Embryonic facial prominence (tissue), 1 donor: ENCODE measurements around the gene DISC1.
A peak's percentile ranks its signal among the peaks of the same experiment; 100 is the strongest.

Experiments
- DNase-seq: peaks from one replicate; pipeline ENCODE4 v3.0.0-alpha.2; 2016; ENCODE audit errors: extremely low spot score

DISC1 gene

DNA sequence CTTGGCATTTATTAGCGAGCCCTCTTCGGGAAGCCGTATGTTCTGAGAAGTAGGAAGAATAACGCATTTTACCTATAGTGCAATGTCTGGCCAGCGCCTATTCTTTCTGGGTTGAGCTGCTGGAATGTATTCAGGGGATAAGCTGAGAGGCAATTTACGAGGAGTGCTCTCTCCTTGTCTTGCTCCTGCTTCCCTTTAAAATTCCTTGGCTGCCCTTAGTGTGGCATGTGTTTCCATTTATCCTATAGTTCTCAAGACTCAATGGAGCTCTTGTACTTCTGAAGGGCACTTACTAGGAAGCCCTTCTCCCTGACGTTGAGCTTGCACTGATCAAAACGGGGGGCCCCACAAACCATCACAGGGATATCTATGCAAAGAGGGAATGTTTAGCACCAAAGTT is 364.6 kb downstream of the DISC1 start:
- DNase-seq = peak; percentile 52

- DNase-seq = no peak
These were observed 367.4 kb downstream of the DISC1 start for GRCh38 chr1:231993968-231994455.

DNA sequence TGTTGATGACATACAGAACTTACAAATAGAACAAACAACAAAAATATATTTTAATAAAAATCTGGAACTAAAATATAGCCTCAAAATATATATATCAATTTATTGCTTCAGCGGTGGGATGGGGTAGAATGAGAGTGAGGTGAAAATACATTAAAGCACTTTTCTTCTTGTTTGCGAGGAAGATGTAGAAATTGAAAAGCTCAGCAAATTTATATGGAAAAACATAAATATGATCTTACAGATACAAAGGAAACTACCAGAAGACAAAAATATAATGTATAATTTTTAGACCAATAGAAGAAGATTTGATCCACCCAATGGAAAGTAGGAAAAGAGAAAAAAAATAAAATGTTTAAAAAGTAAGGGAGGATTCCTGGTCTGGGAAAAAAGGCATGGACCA is 372.2 kb downstream of the DISC1 start:
- DNase-seq = no peak

DNA sequence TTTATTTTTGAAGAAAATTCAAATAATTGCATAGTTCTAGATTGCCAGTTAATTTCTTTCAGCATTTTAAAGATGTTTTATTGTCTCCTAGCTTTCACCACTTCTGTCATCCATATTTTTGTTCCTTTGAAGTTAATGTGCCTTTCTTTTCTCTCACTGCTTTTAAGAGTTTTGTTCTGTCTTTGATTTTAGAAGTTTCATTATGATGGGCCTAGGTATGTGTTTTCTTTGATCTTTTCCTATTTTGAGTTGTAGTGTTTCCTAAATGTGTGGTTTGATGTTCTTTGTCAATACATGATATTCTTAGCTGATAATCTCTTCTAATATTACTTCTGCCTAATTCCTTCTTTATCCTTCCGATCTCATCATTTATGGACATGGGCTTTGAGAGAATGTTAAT is 378.7 kb downstream of the DISC1 start:
- no peak for DNase-seq

- DNase-seq = no peak
These were observed 383.2 kb downstream of the DISC1 start for GRCh38 chr1:232009741-232010140.

DNA sequence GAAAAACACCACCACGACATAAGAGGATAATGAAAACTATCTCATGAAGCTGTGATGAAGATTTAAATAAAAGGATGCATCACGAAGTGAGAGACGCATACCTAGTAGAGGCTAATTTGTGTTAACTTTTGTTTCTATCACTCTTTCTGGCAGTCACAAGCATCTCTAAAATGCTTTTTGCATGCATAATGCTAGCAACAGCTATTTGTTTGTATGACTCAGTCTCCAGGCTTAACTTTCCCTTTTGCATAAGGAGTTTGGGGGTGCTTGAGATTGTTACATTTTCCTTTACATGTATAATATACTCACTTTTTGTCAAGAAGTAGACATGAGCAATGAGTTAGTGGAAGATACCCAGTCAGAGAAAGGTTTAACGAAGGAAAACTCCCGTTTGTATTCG is 385.4 kb downstream of the DISC1 start:
- DNase-seq = no peak

DNA sequence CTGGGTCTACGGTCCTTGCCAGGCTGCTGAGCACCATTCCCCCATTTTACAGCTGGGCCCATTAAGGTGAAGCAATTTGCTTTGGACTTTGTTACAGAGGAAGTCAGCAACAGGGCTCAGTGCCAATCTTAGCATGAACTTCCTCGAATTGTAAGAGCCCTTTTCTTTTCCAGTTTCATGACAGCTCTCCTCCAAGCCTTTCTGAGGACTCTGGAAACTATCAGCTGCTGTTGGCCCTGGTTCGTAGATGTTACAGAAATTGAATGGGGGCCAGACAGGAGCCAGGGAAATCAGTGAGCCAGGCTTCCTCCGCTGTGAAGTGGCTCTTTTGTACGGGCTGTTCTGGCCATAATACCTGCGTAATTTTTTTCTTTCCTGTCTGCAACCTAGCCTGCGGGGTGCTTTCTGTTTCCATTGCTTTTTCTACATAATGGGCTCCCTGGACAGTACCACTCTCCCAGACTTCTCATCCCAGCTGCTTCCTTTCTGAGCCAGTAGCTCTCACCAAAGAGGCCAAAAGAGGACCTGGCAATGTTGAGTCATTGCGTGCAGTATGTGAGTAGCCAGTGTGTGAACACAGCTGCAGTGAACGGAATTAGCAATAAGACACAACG is 386.3 kb downstream of the DISC1 start:
- DNase-seq = no peak

DNA sequence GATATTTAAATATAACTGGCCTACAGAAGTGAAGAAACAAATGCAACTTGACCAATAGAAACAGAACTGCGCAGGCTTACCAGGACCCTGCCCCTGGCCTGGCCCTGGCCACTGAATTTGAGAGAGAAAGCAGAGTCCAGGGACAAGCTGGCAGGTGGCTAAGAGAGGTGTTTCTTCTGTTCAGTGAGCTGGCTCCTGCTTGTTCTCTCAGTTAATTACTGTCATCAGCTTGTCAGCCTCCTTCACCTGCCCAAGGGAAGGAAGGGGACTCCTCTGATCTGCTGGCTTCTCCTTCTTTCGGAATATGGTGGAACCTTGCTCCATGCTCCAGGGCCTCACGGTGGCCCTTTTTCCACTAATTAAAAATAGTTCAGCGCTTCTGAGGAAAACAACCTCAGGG is 388.4 kb downstream of the DISC1 start:
- DNase-seq = no peak

DNA sequence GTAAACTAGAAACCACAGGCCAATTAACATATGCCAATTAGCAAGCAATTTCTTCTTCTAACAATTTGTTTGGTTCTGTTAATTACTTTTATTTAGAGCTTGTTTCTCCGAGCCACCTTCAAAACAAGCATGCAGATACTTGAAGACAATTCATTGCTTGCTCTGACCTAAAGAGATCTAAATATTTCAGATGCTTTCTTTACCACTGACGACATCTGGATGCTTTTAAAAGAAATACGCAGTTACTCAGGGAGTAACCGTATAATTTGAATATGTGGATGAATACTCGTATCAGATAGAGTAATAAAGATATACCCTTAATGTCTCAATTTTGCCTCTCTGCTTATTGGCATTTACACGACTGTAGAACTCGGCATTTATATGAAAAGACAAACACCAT is 390.0 kb downstream of the DISC1 start:
- DNase-seq = no peak

GRCh38 chr1:232017057-232017456 is 390.5 kb downstream of the DISC1 start:
- DNase-seq = no peak

DNA sequence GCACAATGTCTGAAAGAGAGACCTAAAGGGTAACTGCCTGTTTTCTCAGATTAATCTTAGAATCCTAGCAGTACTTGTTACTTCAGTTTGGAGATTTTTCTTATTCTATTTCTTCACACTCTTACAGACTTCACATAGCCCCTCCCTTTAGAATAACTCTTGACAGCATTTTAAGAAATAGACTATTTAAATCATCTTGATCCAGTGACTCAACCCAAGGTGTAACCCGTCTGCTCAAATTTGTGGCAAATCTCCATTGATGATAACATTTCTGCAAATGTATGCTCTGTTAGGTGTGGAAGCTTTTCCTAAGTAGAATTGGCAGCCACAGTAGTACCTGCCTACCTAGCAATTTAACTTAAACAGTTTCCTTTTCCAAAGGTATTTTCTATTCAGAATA is 391.2 kb downstream of the DISC1 start:
- no peak for DNase-seq

DNA sequence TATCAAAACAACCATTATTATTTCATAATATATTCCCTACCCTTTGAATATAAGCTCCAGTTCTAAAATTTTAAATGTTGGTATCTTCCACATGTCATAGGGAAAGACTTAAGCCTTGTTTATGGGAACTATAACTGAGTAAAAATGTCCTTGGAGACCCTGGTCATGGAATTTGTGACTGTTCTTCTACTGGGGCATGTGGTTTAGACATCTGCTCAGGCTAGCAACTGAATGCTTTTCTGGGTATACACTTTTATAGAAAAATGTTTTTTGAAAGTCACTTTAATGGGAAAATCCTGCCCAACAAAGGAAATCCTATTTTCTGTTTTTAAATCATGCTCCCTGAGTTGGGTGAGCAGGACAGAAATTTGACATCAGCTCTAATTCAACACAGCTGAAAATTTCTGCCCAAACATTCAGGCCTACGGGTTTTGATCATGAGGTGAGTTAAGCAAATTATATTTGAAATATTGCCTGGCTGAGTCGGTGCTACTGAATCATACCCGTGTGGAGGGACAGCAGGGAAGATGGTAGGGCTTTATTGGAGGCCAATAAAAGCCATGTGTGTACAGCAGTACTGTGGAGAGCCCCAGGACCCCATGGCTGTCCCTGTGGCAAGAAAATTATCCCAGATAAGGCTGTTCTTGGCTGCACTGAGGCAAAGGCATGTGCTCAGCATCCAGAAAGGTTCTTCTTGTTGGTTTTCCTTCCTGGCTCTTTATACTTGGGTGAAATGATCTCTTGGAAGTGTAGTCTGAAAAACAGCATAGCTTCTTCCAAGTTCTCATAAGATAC is 391.8 kb downstream of the DISC1 start:
- no peak for DNase-seq

DNA sequence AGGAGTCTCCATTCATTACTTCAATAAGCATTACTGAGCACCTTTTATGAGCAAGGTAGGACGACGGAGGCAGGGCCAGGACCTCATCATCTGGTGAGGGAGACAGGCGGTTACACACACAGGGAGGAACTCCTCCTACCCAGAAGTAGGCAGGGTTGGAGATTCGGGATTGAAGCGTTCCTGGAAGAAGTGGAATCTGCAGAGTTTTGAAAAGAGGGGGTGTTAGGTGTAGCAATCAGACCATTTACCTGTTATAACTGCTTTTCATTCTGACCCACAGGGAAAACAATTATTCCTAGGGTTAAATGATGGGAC is 392.4 kb downstream of the DISC1 start:
- no peak for DNase-seq

GRCh38 chr1:232020352-232020751 is 393.8 kb downstream of the DISC1 start:
- DNase-seq = no peak

DNA sequence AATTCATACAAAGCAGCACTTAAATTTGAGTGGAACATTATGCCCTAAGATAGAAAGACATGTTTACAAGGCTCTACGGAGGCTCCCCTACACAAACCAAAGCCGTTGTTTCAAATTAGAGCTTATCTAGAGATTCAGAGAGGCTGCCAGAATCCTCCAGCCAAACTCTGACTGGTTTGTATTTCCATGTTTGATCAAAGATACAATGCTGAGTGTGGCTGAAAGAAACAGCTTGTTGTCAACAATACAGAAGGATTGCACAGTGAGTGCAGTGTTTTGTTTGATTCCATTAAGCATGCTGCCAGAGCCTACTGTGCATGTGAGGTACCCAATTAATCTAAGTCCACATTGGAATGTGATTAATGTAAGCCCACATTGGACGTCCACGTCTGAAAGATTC is 402.7 kb downstream of the DISC1 start:
- no peak for DNase-seq

DNA sequence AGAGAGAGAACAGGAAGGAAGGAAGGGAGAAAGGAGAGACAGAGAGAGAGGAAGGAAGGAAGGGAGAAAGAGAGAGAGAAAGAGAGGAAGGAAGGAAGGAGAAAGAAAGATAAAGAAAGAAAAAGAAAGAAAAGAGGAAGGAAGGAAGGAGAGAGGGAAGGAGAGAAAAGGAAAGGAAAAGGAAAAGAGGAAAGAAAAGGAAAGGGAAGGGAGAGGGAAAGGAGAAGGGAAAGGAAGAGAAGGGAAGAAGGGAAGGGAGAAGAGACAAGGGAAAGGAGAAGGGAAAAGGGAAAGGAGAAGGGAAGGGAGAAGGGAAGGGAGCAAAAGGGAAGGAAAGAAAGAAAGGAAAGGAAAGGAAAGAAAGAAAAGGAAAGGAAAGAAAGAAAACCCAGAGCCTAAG is 404.6 kb downstream of the DISC1 start:
- no peak for DNase-seq

- no peak for DNase-seq
These were observed 406.7 kb downstream of the DISC1 start for GRCh38 chr1:232033285-232033684.

- peak; percentile 41 for DNase-seq
These were observed 408.0 kb downstream of the DISC1 start for GRCh38 chr1:232034556-232034955.

DNA sequence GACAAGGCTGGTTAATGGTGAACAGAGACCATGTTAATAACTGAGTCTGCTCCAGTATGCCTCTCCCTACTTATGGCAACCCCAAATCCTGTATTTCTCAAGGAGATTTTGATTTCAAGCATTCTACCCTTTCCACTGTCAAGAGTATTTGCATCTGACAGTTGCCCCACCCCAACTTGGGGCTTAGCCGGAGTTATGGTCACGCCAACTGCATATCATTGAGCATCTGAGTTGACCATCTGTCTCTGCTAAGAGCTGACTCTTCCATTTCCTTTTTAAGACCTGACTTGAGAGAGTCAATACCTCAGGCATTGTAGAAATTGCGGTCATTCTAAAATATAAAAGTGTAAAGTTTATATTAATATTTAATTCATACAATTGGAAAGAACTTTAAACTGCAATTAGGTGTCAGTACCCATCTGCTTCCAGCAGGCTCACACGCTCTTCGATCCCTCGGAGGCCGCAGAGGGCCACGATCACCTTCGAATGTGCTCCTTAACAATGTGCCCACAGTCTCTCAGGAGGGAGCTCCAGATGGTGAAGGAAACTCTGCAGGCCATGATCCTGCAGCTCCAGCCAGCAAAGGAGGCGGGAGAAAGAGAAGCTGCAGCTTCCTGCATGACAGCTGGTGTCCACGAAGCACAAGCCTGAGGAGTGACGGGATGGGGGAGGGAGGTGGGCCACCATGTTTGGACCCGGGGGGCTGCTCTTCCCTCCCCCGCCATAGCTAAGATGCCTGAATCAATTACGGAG is 409.8 kb downstream of the DISC1 start:
- no peak for DNase-seq

DNA sequence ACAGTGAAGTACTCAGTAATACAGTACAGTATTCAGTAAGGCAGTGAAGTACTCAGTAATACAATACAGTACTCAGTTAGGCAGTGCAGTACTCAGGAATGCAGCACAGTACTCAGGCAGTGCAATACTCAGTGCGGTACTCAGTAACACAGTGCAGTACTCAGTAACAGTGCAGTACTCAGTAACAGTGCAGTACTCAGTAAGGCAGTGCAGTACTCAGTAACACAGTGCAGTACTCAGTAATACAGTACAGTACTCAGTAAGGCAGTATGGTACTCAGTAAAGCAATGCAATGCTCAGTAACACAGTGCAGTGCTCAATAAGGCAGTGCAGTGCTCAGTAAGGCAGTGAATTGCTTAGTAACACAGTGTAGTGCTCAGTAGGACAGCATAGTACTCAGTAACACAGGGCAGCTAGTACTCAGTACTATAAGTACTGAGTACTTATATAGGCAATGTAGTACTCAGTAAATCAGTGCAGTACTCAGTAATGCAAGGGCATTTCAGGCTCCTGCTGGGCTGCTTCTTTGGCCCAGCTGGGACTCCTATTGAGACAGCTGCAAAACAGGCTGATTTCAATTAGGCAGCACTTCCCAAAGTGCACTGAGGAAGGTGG is 411.3 kb downstream of the DISC1 start:
- DNase-seq = no peak

DNA sequence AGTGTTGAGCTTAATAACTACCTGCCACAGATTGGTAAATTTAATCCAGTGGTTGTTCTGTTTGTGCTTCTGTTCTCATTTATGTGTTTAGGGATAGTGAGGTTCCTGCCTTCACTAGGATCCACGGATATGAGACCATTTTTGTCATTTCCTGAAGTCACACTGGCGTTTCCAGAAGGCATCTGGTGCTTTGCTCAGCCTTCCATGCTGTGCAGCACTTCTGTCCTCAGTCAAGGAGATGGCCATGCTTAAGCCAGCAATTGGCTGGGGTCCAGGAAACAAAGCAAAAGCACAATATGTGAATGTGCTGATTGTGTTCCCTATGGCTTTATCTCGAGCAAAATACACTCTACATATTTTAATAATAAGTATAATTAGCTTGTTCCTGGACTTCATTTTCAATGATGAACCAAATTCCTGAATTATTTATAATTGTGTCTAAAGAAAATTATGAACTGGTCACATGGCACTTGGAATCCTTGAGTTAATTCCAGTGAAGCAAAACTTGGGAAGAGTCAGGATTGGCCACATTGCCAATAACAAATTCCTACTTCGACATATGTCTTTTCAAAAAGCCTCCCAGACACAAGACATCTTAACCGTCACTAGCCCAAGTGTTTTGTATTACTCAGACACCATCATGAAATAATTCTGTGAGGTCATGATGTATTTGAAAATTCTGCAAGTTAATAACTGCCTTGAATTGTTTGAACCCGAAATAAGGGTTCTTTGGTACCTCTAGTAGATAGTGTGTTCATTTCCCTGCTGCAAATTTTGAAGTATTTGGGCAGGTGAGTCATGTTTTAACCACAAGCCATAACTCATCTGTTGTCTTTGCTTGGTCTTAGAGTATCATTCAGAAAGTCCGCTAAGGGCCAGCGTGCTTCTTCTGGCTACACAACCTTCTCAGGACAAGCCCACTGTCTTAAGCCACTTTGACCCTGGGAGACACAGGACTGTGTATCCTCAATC is 412.4 kb downstream of the DISC1 start:
- DNase-seq = no peak
